HCT116 (cell line): Measurements from ENCODE around the gene DDRGK1. TPM values are rescaled to one million over a fixed set of nuclear protein-coding genes. Genes with fewer than 3 reads are reported as not detected.

Experiments
- ATAC-seq: fragments of 200-7000 bp; cut with Tn5 transposase; 2 replicates; pipeline ENCODE4 v1.9.1; 2020; ENCODE audit warnings: mild to moderate bottlenecking, moderate library complexity
- BruUV-seq: library from RNA; stranded (reverse); fragments of 400-500 nt; replicated peaks from 2 replicates; lab custom pipeline; 2021; lab: Mats Ljungman, UMichigan
- CTCF ChIA-PET: fragments of 300-600 bp; sonication (Branson Sonifier 250); formaldehyde crosslinking; loops from one replicate; lab custom pipeline; 2021; ENCODE audit warnings: antibody characterized with exemption; lab: Charles Lee
- POLR2A ChIA-PET: fragments of 300-600, 350-600 bp; sonication (Branson Sonifier 250); formaldehyde crosslinking; loops from one replicate; lab custom pipeline; 2021; ENCODE audit warnings: antibody characterized with exemption; lab: Charles Lee
- RAD21 ChIA-PET, 2 experiments: fragments of 300-600 bp; sonication (Branson Sonifier 250); formaldehyde crosslinking; loops; one replicate each; lab custom pipeline; 2023; ENCODE audit warnings: low total read pairs in 2 of 2; ENCODE audit not compliant: uncharacterized antibody in 2 of 2, unreplicated experiment in 2 of 2, low non-redundant PET in 1 of 2; lab: Charles Lee
- DNase-seq: peaks from one replicate; pipeline ENCODE4 v3.0.0-alpha.2; 2010; ENCODE audit warnings: low read depth, low spot score
- H2AFZ ChIP-seq: fragments of 200-600 bp; shearing (Covaris generic), sonication (generic); 2 replicates; pipeline ENCODE4 v1.6.1; 2017; ENCODE audit warnings: low read depth, mixed run types, mixed read lengths, antibody characterized with exemption, low read length; ENCODE audit not compliant: poor library complexity, severe bottlenecking
- H3K27ac ChIP-seq: 2 replicates; pipeline ENCODE4 v1.5.1; 2012; ENCODE audit warnings: low read depth, low read length
- H3K27me3 ChIP-seq: fragments of 200-600 bp; sonication (generic); 2 replicates; pipeline ENCODE4 v1.6.1; 2016; ENCODE audit warnings: mixed run types, low read length, mixed read lengths; ENCODE audit not compliant: insufficient read depth
- H3K36me3 ChIP-seq, 2 experiments: fragments of 200-500 bp in 1 of 2; fragments of 200-600 bp in 1 of 2; sonication (Bioruptor generic) in 1 of 2; sonication (generic) in 1 of 2; 2 replicates each; pipeline versions ENCODE4 v1.5.1 to v1.6.1; 2014 to 2016; ENCODE audit warnings: low read length in 2 of 2, inconsistent platforms in 1 of 2, mixed read lengths in 1 of 2, mixed run types in 1 of 2; ENCODE audit not compliant: insufficient read depth in 2 of 2, control insufficient read depth in 1 of 2
- H3K4me1 ChIP-seq, 2 experiments: fragments of 200-600 bp in 1 of 2; sonication (generic) in 1 of 2; 2 replicates each; pipeline versions ENCODE4 v1.5.1 to v1.6.1; 2012 to 2017; ENCODE audit warnings: low read length in 2 of 2, inconsistent platforms in 1 of 2, mild to moderate bottlenecking in 1 of 2, mixed read lengths in 1 of 2, mixed run types in 1 of 2, moderate library complexity in 1 of 2; ENCODE audit not compliant: insufficient read depth in 2 of 2, control insufficient read depth in 1 of 2
- H3K4me2 ChIP-seq: fragments of 200-600 bp; sonication (generic); 2 replicates; pipeline ENCODE4 v1.6.1; 2017; ENCODE audit warnings: mixed run types, low read length, mixed read lengths
- H3K4me3 ChIP-seq, 2 experiments: fragments of 200-600 bp in 1 of 2; sonication (generic) in 1 of 2; replicated peaks in 1 of 2; 2 replicates each; pipeline ENCODE4 v1.5.1; 2011 to 2016; ENCODE audit warnings: low read length in 2 of 2, control low read depth in 1 of 2, low read depth in 1 of 2, mild to moderate bottlenecking in 1 of 2, mixed read lengths in 1 of 2, mixed run types in 1 of 2
- H3K79me2 ChIP-seq: fragments of 200-600 bp; sonication (generic); 2 replicates; pipeline ENCODE4 v1.6.1; 2017; ENCODE audit warnings: mild to moderate bottlenecking, mixed run types, low read length, moderate library complexity, mixed read lengths; ENCODE audit not compliant: insufficient read depth
- H3K9ac ChIP-seq: fragments of 200-600 bp; sonication (generic); 2 replicates; pipeline ENCODE4 v1.6.1; 2016; ENCODE audit warnings: low read length, mixed read lengths
- H3K9me2 ChIP-seq: fragments of 200-600 bp; sonication (generic), shearing (Covaris generic); 2 replicates; pipeline ENCODE4 v1.6.1; 2017; ENCODE audit warnings: mixed run types, mild to moderate bottlenecking, moderate library complexity; ENCODE audit not compliant: insufficient read depth
- H3K9me3 ChIP-seq, 2 experiments: fragments of 200-500 bp in 1 of 2; fragments of 200-600 bp in 1 of 2; sonication (Bioruptor generic) in 1 of 2; sonication (generic) in 1 of 2; 2 replicates each; pipeline ENCODE4 v1.6.1; 2014 to 2017; ENCODE audit warnings: low read length in 2 of 2, mixed read lengths in 2 of 2, inconsistent platforms in 1 of 2, low read depth in 1 of 2, mild to moderate bottlenecking in 1 of 2, mixed run types in 1 of 2, moderate library complexity in 1 of 2; ENCODE audit not compliant: control insufficient read depth in 1 of 2, insufficient read depth in 1 of 2
- H4K20me1 ChIP-seq: fragments of 200-600 bp; sonication (generic), shearing (Covaris generic); 2 replicates; pipeline ENCODE4 v1.6.1; 2017; ENCODE audit warnings: mixed run types, mild to moderate bottlenecking, moderate library complexity; ENCODE audit not compliant: insufficient read depth
- CBX3 ChIP-seq: IDR thresholded peaks from 2 replicates; pipeline ENCODE4 v1.6.1; 2012; ENCODE audit warnings: low read depth
- CEBPB ChIP-seq: IDR thresholded peaks from 2 replicates; pipeline ENCODE4 v1.6.1; 2012; ENCODE audit warnings: low read depth
- EGR1 ChIP-seq: IDR thresholded peaks from 2 replicates; pipeline ENCODE4 v1.6.1; 2012; ENCODE audit warnings: low read depth
- ELF1 ChIP-seq: IDR thresholded peaks from 2 replicates; pipeline ENCODE4 v1.6.1; 2012; ENCODE audit warnings: low read depth, borderline replicate concordance
- EZH2phosphoT487 ChIP-seq: fragments of 200-600 bp; IDR thresholded peaks from 2 replicates; pipeline ENCODE4 v1.6.1; 2018; ENCODE audit warnings: antibody characterized with exemption, borderline replicate concordance
- FOSL1 ChIP-seq: IDR thresholded peaks from 2 replicates; pipeline ENCODE4 v1.6.1; 2012; ENCODE audit warnings: low read depth
- JUND ChIP-seq: IDR thresholded peaks from 2 replicates; pipeline ENCODE4 v1.6.1; 2012
- MAX ChIP-seq: IDR thresholded peaks from 2 replicates; pipeline ENCODE4 v1.6.1; 2012
- POLR2A ChIP-seq: IDR thresholded peaks from 2 replicates; pipeline ENCODE4 v1.7.0; 2011; ENCODE audit warnings: borderline replicate concordance; ENCODE audit not compliant: insufficient read depth, insufficient read length; ENCODE audit errors: extremely low read depth
- RAD21 ChIP-seq: IDR thresholded peaks from 2 replicates; pipeline ENCODE4 v1.6.1; 2012; ENCODE audit warnings: low read depth, mild to moderate bottlenecking
- SP1 ChIP-seq: IDR thresholded peaks from 2 replicates; pipeline ENCODE4 v1.6.1; 2012; ENCODE audit warnings: low read depth
- SRF ChIP-seq: IDR thresholded peaks from 2 replicates; pipeline ENCODE4 v1.6.1; 2012; ENCODE audit warnings: low read depth
- TCF7L2 ChIP-seq: IDR thresholded peaks from 2 replicates; pipeline ENCODE4 v1.7.0; 2011; ENCODE audit warnings: borderline replicate concordance, inconsistent platforms; ENCODE audit not compliant: insufficient read depth, insufficient read length; ENCODE audit errors: extremely low read depth
- ZFX ChIP-seq: fragments of 450-650 bp; IDR thresholded peaks from 2 replicates; pipeline ENCODE4 v1.6.1; 2017
- intact Hi-C: fragments of 100-400 bp; cut with micrococcal nuclease; formaldehyde crosslinking; loops from 2 replicates; pipeline ENCODE4 v1.10.0; 2022
- total RNA-seq: library from RNA; stranded (reverse); gene quantifications from one replicate; pipeline ENCODE4 v1.2.1, GENCODE V29; 2021; ENCODE audit not compliant: unreplicated experiment

DDRGK1 gene
- total RNA-seq, 1 experiment from 2014 or later = 45.8 TPM

- Histone ChIP-seq H3K27me3 (no peaks in the 10 kb centered on the region), H3K79me2 (no peaks in the 10 kb centered on the region), H3K27ac (no peak overlapping the region), H3K4me3 (no peak overlapping the region), H2AFZ (no peak overlapping the region)
- no peak for ATAC-seq
- BruUV-seq = no TSS peak
- CTCF ChIA-PET = no interaction called here
- intact Hi-C loops = no loop called here
- TF ChIP-seq SRF = no peak
- TF ChIP-seq ZFX = no peak
- TF ChIP-seq CEBPB = no peak
- TF ChIP-seq JUND = no peak
- TF ChIP-seq EGR1 = no peak
- TF ChIP-seq POLR2A = no peak
- TF ChIP-seq MAX = no peak
- no peak for TF ChIP-seq RAD21
- no peak for TF ChIP-seq CBX3
- no peak for TF ChIP-seq SP1
- no peak for TF ChIP-seq TCF7L2
- TF ChIP-seq FOSL1 = no peak
- no peak for TF ChIP-seq ELF1
- no peak for TF ChIP-seq EZH2phosphoT487
- TF ChIP-seq, all 23 proteins: peak for 0
- Histone ChIP-seq H3K9ac (no peak overlapping the region), H3K36me3 (no peaks in the 10 kb centered on the region), H3K9me2 (no peaks in the 10 kb centered on the region), H4K20me1 (no peaks in the 10 kb centered on the region), H3K9me3 (no peaks in the 10 kb centered on the region), H3K4me2 (no peak overlapping the region), H3K4me1 (peaks cover 3 to 11% of the 10 kb centered on the region in 2 experiments; a peak in 2 of 4 replicates)
- POLR2A ChIA-PET = no interaction called here
- RAD21 ChIA-PET = no interaction called here
- no peak for DNase-seq
Measured at GRCh38 chr20:3168829-3169590, 35.5 kb downstream of the DDRGK1 start.
